DMS153 treated with DMSO at 0.1 percent for 48 hours (cell line): ENCODE measurements around the gene GSG1L.

Source experiments
- DNase-seq: peaks from one replicate; lab custom pipeline; 2025; ENCODE audit not compliant: unreplicated experiment; lab: John Stamatoyannopoulos, UW

The GSG1L gene

DNA sequence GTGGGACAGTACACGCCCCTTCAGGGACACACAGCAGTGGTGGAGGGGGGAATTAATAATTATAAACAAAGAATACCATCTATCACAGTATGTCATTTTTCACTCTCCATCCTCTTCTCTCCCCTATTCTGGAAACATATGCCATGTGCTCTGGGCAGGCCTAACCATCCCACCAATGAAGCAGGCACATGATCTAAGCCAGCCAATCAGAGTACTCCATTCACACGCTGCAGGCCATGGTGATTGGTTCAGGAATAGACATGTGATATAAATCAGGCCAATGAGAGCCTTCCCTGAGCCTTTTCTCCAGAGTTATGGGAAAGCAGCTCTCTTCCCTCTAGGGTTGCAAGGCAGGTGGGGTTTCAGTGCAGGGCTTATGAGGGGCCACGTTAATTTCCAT lies 36.5 kb downstream of the GSG1L start:
- DNase-seq, result no peak

- no peak for DNase-seq
These were observed 37.9 kb downstream of the GSG1L start for GRCh38 chr16:28025631-28026030.

DNA sequence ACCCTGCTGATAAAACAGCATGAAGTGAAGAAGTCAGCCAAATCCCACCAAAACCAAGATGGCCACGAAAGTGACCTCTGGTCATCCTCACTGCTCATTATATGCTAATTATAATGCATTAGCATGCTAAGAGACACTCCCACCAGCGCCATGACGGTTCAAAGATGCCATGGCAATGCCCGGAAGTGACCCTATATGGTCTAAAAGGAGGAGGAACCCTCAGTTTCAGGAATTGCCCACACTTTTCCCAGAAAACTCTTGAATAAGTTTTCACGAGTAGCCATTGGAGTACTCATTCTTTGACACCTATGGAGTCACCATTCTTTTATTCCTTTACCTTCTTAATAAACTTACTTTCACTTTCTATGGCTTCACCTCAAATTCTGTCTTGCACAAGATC lies 44.3 kb downstream of the GSG1L start:
- no peak for DNase-seq

GRCh38 chr16:28014851-28015250 lies 48.7 kb downstream of the GSG1L start:
- no peak for DNase-seq

DNA sequence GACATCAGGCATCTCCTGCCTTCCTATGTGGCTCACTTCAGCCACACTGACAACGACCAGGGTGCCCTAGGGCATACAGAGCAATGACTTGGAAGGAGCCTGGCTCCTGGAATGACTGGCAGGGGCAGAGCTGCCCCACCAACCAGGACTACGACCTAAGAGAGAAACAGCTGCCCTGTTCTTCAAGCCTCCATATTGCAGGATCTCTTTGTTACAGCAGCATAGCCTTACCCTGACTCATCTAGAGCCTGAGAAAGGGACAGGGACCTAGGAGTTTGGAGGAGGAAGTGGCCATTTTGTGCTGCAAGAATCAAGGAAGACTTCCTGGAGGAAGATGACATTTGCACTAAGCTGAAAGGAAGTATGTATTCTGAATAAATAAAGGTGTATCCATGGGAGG lies 49.6 kb downstream of the GSG1L start:
- no peak for DNase-seq

GRCh38 chr16:28013392-28013791 lies 50.1 kb downstream of the GSG1L start:
- no peak for DNase-seq

DNA sequence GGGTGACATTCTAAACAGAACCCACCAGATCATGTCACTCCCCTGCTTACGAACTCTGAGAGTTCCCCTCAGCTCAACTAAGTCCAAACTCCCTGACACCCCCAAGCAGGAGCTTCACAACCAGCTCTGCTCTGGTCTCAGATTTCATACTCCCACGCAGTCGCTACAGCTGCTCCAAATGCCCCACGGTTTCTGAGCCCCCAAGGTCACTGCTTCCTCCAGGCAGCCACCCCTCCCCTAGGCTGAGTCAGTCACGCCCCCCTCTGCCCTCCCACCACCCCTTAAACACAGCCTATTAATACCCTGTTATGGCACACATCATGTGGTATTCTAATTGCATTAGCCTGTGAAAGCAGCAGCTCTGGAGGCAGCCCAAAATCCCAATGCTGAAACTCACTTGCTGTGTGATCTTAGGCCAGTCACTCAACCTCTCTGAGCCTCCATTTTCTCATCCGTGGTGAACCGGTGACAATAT lies 51.5 kb downstream of the GSG1L start:
- DNase-seq, result no peak

DNA sequence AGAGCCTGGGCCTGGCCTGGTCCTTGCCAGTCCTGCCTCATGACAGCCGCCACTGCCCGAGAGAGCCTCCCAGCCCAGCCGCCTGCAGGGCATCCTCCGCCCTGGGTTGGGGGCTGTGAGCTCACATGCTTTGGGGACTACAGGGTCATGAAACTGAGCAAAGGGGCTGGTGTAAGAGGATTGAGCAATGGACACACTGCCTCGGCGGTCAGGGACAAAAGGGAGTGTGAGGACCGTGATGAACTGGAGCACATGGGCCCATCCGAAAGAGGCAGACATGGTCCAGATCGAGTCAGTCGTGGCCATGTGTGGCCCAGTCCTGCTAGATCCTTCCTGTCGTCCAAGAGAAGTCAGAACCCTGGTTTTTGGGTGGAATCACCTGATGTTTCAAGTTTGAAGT lies 52.3 kb downstream of the GSG1L start:
- no peak for DNase-seq

DNA sequence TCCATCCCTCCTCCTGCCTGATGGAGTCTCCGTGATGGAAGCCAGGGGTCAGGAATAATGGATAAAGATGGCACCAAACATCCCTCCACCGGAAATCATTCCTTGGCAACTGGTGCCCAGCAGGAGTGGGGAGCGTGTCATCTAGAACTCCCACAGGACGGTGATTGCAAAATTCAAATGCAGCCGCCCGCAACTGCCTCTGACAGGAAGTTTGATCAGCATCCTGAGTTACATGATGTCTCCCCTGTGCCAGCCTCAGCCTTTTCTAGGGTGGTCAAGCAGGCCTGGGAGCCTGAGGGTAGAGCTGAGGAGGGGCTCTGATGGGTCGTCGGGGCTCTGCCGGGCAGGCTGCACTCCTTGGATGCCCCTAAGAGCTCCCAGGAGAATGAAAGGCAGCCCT lies 52.8 kb downstream of the GSG1L start:
- no peak for DNase-seq

DNA sequence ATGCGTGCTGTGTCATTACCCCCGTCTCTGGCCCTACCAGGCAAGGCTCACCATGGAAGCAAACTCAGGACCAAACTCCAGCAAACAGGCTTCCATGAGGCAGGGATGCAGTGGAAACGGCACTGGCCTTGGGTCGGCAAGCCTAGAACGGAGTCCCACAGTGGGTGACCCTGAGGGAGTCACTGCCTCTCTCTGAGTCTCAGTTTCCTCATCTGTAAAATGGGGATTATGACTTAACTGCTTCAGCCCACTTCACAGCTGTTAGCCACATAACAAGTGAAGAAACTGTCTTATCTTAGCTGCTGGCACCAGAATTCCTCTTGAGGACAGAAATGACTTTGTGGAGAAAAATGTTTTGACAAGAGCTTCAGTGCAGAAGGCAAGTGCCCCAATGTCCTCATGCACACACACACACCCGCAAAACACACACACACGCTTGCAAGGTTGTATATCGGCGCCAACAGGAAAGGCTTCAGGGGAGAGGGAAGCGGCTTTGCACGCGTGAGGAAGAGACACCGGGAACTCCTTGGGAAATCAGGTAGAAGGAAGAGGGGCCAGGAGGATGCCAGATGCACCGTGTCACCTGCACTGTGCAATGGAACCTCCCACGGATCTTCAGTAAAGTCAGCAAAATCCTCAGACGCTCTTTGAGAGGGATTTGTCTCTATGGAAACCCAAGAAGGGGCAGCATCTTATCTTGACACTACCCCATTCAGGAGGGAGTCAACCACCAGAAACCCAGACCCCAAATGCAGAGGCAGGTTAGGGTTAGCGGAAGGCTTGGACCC lies 53.7 kb downstream of the GSG1L start:
- no peak for DNase-seq

- DNase-seq, result no peak
These were observed 59.6 kb downstream of the GSG1L start for GRCh38 chr16:28003923-28004322.

DNA sequence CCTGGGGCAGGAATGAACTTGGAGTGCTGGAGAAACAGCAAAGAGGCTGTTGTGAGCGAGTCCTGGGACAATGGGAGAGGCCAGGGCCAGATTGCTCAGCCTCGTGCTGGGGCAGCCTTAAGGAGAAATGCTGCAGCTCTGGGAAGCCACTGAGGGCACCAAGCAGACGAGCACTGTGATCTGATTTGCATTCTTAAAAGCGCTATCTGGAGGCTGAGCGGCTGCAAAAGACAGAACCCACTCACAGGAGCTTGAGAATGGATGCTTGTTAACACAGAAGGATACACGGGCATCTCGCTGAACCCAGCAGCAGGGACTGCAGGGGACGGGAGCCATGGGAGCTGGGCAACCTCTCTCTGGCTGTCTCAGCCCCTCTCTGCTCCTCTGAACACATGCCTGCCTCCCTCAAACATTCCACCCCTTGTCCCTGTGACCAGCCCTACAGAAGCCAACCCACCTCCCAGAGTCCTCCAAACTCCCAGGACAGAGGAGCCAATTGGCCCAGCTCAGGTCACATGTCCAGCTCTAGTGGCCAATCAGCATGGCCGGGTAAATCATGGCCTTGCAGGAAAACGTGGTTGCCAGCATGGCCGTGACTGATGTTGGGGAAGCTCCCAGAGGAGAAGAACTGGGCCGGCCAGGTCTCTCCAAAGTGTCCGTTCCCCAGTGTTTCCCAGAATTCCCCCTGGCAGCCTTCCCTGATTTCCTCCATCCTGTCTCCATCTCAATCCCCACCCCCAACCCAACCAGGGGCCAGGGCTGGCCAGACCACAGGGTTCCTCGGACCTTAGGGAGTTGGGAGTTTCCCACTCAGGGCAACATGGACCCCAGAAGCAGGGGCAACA lies 60.3 kb downstream of the GSG1L start:
- no peak for DNase-seq

- no peak for DNase-seq
These were observed 61.9 kb downstream of the GSG1L start for GRCh38 chr16:28001642-28002041.

DNA sequence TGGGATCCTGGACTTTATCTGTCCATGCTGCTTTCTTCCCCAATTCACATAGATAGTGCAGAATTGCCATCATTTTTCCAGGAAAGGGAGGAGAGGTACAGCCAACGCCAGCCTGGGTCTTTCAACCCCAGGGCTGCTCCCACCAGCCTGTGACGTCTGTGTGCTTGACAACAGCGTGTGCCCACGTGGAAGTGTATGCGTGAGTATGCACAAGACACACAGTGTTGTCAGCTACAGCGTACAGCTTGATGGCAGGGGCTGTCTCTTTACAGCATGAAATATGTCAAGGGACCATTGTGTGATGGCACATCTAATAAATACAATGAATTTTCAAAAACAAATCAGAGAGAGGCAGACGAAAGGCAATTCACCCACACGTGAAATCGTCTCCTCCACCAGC lies 62.3 kb downstream of the GSG1L start:
- no peak for DNase-seq

GRCh38 chr16:28000314-28001169 lies 63.0 kb downstream of the GSG1L start:
- DNase-seq, result no peak

- no peak for DNase-seq
These were observed 63.8 kb downstream of the GSG1L start for GRCh38 chr16:27999687-28000086.

- no peak for DNase-seq
These were observed 68.1 kb downstream of the GSG1L start for GRCh38 chr16:27995378-27995777.

DNA sequence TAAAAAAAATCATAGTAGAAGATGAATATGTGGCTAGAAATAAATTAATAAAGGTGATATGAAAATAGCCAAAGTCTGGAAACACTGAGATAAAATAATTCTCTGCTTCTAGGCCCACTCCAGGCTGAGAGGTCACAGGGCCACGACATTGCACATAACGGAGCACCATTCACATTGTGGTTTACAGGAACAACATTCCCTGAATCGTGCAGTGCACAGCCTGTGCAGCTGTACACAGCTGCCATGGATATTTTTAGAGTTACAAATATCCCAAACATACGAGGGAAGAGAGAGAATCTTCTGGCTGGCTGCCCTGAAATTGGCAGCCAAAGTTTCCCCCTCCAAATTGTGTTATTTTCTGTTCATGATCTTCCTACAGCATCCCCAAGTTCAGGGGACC lies 68.8 kb downstream of the GSG1L start:
- no peak for DNase-seq

- no peak for DNase-seq
These were observed 69.9 kb downstream of the GSG1L start for GRCh38 chr16:27993587-27993986.

- no peak for DNase-seq
These were observed 71.6 kb downstream of the GSG1L start for GRCh38 chr16:27991876-27992275.

DNA sequence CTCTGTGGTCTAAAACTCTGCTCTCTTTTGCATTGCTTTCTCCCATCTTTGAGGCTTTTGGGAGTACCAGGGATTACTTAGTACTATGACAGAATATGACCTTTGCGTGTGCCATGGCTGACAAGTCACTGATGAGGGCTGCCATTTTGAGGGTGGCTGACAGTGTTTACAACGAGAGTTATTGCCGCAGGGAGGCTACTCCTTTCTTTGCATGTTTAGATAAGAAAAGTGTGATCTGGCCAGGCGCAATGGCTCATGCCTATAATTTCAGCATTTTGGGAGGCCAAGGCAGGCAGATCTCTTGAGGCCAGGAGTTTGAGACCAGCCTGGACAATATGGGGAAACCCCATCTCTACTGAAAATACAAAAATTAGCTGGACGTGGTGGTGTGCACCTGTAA lies 77.5 kb downstream of the GSG1L start:
- no peak for DNase-seq
